ENCODE data around the gene KIF4A. TPM values are rescaled to one million over a fixed set of nuclear protein-coding genes. Genes with fewer than 3 reads are reported as not detected.
"Not testable (repeated sequence)": the region's sequence is repeated elsewhere in the genome, so short reads cannot be mapped to it uniquely, and the experiment has no call there.

KIF4A gene
- polyA plus RNA-seq, 3 donors = 13.0 to 22.6 (median 22.2) TPM

GRCh38 chrX:70274029-70274428 lies 15.9 kb upstream of the KIF4A start:
- not testable (repeated sequence) for DNase-seq (ENCODE audit: extremely low read depth in 1 of 11, low read depth in 9 of 11, low spot score in 4 of 11)

- DNase-seq (ENCODE audit: extremely low read depth in 1 of 11, low read depth in 9 of 11, low spot score in 4 of 11) = no peak
Measured at GRCh38 chrX:70279081-70279480, 10.8 kb upstream of the KIF4A start.

GRCh38 chrX:70280573-70280972 lies 9.3 kb upstream of the KIF4A start:
- no peak for DNase-seq (ENCODE audit: extremely low read depth in 1 of 11, low read depth in 9 of 11, low spot score in 4 of 11)

- DNase-seq (ENCODE audit: extremely low read depth in 1 of 11, low read depth in 9 of 11, low spot score in 4 of 11) = no peak
Measured at GRCh38 chrX:70281951-70282350, 8.0 kb upstream of the KIF4A start, which contains the start of gene RAB41. Gene RAB41 (plus strand): TSS chrX:70282172. CDS start chrX:70282218, 46 bp downstream.

- no peak for DNase-seq (ENCODE audit: extremely low read depth in 1 of 11, low read depth in 9 of 11, low spot score in 4 of 11)
Measured at GRCh38 chrX:70289168-70289792, 624 bp upstream of the KIF4A start.

GRCh38 chrX:70292788-70293187 lies 2.9 kb downstream of the KIF4A start:
- DNase-seq (ENCODE audit: extremely low read depth in 1 of 11, low read depth in 9 of 11, low spot score in 4 of 11) = no peak

- no peak for DNase-seq (ENCODE audit: extremely low read depth in 1 of 11, low read depth in 9 of 11, low spot score in 4 of 11)
Measured at GRCh38 chrX:70293621-70294020, 3.7 kb downstream of the KIF4A start.

- no peak for DNase-seq (ENCODE audit: extremely low read depth in 1 of 11, low read depth in 9 of 11, low spot score in 4 of 11)
Measured at GRCh38 chrX:70301716-70302115, 11.8 kb downstream of the KIF4A start.

GRCh38 chrX:70313503-70313902 lies 23.6 kb downstream of the KIF4A start:
- DNase-seq (ENCODE audit: extremely low read depth in 1 of 11, low read depth in 9 of 11, low spot score in 4 of 11) = no peak

GRCh38 chrX:70322784-70323183 lies 32.9 kb downstream of the KIF4A start:
- no peak for DNase-seq (ENCODE audit: extremely low read depth in 1 of 11, low read depth in 9 of 11, low spot score in 4 of 11)

GRCh38 chrX:70323628-70324027 lies 33.7 kb downstream of the KIF4A start:
- DNase-seq (ENCODE audit: extremely low read depth in 1 of 11, low read depth in 9 of 11, low spot score in 4 of 11) = not testable (repeated sequence)

GRCh38 chrX:70324326-70324725 lies 34.4 kb downstream of the KIF4A start:
- no peak for DNase-seq (ENCODE audit: extremely low read depth in 1 of 11, low read depth in 9 of 11, low spot score in 4 of 11)

- DNase-seq (ENCODE audit: extremely low read depth in 1 of 11, low read depth in 9 of 11, low spot score in 4 of 11) = no peak
Measured at GRCh38 chrX:70331161-70331560, 41.3 kb downstream of the KIF4A start.

GRCh38 chrX:70332600-70332999 lies 42.7 kb downstream of the KIF4A start:
- DNase-seq (ENCODE audit: extremely low read depth in 1 of 11, low read depth in 9 of 11, low spot score in 4 of 11) = no peak

GRCh38 chrX:70336767-70337166 lies 46.9 kb downstream of the KIF4A start:
- DNase-seq (ENCODE audit: extremely low read depth in 1 of 11, low read depth in 9 of 11, low spot score in 4 of 11) = no peak

- no peak for DNase-seq (ENCODE audit: extremely low read depth in 1 of 11, low read depth in 9 of 11, low spot score in 4 of 11)
Measured at GRCh38 chrX:70338290-70338689, 48.4 kb downstream of the KIF4A start.

- DNase-seq (ENCODE audit: extremely low read depth in 1 of 11, low read depth in 9 of 11, low spot score in 4 of 11) = no peak
Measured at GRCh38 chrX:70343435-70343834, 53.5 kb downstream of the KIF4A start.

- DNase-seq (ENCODE audit: extremely low read depth in 1 of 11, low read depth in 9 of 11, low spot score in 4 of 11) = no peak
Measured at GRCh38 chrX:70346418-70347070, 56.6 kb downstream of the KIF4A start.

GRCh38 chrX:70348825-70349224 lies 58.9 kb downstream of the KIF4A start:
- not testable (repeated sequence) for DNase-seq (ENCODE audit: extremely low read depth in 1 of 11, low read depth in 9 of 11, low spot score in 4 of 11)

- not testable (repeated sequence) for DNase-seq (ENCODE audit: extremely low read depth in 1 of 11, low read depth in 9 of 11, low spot score in 4 of 11)
Measured at GRCh38 chrX:70349367-70350125, 59.6 kb downstream of the KIF4A start.

All from renal cortex interstitium (tissue), 11 donors.